HG02678 (cell line): ENCODE results near the gene TMC1.
A peak's percentile ranks its signal among the peaks of the same experiment; 100 is the strongest.

Experiments used
- ATAC-seq: cut with Tn5 transposase; IDR thresholded peaks from one replicate; pipeline ENCODE4 v1.9.1; 2021; ENCODE audit warnings: mild to moderate bottlenecking, moderate library complexity; ENCODE audit not compliant: unreplicated experiment

TMC1 gene

GRCh38 chr9:72600671-72601070 lies 79.3 kb downstream of the TMC1 start:
- no peak for ATAC-seq

DNA sequence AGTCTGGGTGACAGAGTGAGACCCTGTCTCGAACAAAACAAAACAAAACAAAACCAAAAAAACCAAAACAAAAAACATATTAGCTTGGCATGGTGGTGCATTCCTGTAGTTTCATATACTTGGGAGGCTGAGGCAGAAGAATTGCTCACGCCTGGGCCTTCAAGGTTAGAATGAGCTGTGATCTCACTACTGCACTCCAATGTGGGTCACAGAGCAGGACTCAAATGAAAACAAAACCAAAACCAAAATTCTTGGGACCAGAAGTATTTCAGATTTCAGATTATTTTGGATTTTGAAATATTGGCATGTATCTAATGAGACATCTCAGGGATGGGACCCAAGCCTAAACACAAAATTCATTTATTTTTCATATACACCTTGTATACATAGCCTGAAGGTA lies 80.2 kb downstream of the TMC1 start:
- no peak for ATAC-seq

- no peak for ATAC-seq
Observed at GRCh38 chr9:72612449-72612848, 91.0 kb downstream of the TMC1 start.

DNA sequence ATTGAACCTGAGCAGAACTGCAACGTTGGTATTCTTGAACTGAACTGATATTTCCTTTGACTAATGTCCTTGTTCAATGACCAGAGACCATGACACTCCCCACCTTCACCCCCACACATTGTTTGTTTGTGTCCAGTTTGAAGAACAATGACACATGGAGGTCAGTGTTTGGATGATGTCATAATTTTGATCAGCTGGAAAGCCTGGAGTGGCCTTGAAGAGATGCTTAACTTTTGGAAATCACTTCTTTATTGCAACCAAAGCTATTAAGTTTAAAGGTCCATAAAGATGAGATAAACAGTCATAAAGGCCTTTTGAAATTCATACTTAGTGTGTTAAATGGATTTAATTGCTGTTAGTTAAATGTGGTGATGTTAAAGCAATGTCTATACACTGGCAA lies 92.7 kb downstream of the TMC1 start:
- ATAC-seq: no peak

GRCh38 chr9:72615931-72616330 lies 94.5 kb downstream of the TMC1 start:
- no peak for ATAC-seq

GRCh38 chr9:72618811-72619210 lies 97.4 kb downstream of the TMC1 start:
- ATAC-seq: no peak

DNA sequence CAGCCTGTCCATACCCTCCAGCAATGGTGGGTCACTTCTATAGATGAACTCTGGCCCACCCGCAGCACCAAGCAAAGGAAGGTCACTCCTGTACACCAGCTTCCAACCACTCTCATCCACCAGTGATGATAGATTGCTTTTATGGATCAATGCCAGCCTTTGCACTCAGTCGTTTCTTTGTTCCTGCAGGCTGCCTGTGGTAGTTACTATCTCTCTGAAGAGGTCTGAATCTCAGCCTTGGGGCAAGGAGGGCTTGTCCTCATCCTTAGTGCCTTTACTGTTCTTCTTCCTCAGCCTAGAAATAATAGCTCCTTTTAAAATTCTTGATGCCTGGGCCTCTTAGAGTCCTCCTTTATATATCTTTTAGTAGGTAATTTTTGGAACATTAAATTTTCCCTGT lies 100.8 kb downstream of the TMC1 start:
- ATAC-seq: no peak

GRCh38 chr9:72623156-72623555 lies 101.7 kb downstream of the TMC1 start:
- no peak for ATAC-seq

DNA sequence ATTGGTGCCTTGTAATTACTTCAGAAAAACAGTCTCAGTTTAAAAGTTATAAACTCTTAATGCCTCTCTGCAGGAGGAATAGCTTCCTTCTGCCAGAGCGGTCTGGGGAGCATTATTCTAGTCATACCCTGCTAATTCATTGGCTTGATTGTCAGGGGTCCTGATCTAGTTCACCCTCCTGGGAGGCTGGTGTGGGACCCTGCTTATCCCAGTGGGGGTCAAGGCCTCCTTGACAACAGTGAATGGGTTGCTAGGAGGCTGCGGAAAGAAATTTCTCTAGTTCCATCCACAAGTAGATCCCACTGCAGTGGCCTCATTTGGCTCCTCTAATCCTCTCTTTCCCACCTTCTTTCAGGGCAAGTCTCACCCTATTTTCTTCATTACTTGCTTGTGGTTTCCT lies 105.7 kb downstream of the TMC1 start:
- no peak for ATAC-seq

- ATAC-seq: no peak
Observed at GRCh38 chr9:72627956-72628540, 106.6 kb downstream of the TMC1 start.

GRCh38 chr9:72633966-72634365 lies 112.6 kb downstream of the TMC1 start:
- no peak for ATAC-seq

GRCh38 chr9:72635197-72635596 lies 113.8 kb downstream of the TMC1 start:
- peak; percentile 90 for ATAC-seq

DNA sequence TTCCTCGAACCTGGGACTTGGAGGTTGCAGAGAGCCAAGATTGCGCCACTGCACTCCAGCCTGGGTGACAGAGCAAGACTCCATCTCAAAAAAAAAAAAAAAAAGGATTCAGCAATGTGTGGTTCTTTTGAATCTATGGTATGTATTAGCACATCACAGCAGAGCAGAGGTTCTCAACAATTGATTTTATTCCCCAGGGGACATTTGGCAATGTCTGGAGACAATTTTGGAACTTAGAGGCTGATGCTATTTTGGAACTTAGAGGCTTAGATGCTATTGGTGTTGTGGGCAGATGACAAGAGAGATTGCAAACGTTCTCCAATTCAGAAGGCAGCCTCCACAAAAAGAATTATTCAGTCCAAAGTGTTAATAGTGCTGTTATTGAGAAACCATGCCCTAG lies 115.2 kb downstream of the TMC1 start:
- ATAC-seq: no peak

GRCh38 chr9:72643651-72644050 lies 122.2 kb downstream of the TMC1 start:
- no peak for ATAC-seq

DNA sequence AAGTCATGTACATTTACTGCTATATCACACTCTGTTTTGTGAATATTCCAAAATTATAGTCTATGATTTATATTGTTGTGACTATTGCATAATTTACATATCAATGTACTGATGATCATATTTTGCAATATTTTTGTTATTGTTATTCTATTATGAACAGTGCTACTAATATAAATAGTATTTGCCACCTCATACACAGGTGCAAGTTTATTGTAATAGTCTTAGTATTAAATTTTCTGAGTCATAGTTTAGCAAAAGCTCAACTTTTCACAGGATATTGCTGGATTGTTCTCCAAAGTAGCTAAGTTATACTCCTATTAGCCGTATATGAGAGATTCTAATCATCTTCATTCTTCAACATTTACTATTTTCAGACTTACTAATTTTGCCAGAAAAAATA lies 124.7 kb downstream of the TMC1 start:
- ATAC-seq: no peak

- no peak for ATAC-seq
Observed at GRCh38 chr9:72648324-72649126, 127.1 kb downstream of the TMC1 start.

DNA sequence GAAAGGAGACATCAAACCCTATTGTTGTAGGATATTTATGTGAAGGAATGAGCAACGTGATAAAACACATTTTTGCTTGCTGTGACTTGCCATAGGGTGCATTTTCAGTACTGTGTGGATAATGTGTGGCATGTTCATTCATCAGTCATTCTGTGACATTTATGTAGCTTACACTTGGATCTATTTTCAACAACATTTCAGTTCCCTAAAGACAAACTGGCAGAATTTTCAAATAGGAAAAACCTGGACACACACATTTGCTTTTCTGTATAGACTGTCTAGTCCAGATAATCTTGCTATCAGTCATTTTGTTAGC lies 127.7 kb downstream of the TMC1 start:
- ATAC-seq: no peak

GRCh38 chr9:72650206-72650605 lies 128.8 kb downstream of the TMC1 start:
- no peak for ATAC-seq

DNA sequence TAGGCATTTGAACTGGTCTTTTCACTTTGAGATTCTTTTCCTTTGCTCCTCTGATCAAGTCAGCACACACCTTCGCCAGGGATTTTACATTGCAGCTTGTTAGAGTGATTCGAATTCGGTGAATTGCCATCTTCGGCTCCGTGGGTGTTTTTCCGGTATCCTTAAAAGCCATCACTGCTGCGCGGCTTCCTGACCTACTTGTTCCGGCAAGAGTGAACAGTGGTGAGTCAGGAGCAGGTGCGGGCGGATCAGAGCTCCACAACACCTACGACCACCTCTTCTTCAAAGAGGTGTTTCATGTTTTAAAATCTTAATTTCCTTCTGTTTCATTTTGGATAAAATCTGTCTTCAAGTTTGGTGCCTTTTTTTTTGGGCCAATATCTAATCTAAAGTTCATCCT lies 134.6 kb downstream of the TMC1 start:
- no peak for ATAC-seq

DNA sequence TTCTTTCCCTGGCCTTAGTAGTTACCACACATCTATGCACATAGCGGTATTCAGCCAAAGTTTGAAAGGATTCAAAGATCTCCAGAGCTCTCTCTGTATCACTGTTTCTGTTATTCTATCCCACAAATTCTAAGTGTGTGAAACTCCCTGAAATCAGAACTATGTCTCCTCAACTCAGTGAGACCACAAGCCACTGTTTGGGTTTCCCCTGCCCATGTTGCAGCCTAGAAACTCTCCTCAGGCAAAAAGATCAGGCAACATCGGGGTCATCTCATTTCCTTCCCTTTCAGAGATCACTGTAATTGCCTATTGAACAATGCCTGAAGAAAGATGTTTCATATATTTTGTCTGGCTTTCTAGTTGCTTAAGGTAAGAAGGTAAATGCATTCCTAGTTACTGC lies 135.6 kb downstream of the TMC1 start:
- no peak for ATAC-seq

- no peak for ATAC-seq
Observed at GRCh38 chr9:72658703-72659102, 137.3 kb downstream of the TMC1 start.

DNA sequence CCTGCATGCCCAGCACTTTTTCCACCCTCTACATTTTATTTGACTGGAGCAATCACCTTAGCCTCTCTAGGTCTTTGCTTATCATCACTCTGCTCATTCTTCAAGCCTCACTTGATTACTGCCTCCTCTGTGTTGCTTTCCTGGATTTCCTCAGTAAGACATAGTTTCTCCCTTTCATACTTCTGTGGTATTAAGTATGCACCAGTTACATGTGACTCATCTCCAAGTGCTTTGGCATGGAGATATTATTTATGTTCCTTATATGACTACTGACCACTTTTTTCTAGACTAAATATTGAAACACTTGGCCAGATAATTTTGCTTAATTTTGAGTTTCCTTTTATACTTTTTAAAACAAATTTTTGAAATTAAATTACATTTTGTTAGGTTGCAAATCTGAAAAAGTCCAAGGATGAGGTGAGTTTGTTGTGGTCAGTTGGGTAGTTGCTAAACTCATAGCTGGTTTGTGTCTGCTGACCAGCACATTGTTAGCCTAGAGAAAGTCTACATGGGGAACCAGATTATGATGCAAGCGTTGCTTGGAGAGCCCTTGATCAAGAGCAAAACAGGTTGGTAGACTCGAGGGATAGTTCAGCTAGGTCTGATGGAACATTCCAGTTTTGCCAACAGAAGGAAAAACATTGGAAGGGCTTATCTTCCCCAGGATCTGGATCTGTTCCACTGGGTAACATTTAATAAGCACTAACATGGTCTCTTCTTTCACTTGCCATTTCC lies 140.2 kb downstream of the TMC1 start:
- ATAC-seq: no peak
